ENCODE results near the gene ACP2.
"Not testable (repeated sequence)": the region's sequence is repeated elsewhere in the genome, so short reads cannot be mapped to it uniquely, and the experiment has no call there.

Gene ACP2

GRCh38 chr11:47204637-47204989 lies 44.0 kb downstream of the ACP2 start:
- no peak for DNase-seq (ENCODE audit: low spot score)

GRCh38 chr11:47202576-47202975 lies 46.0 kb downstream of the ACP2 start:
- no peak for DNase-seq (ENCODE audit: low spot score)

- no peak for DNase-seq (ENCODE audit: low spot score)
Measured at GRCh38 chr11:47201015-47201414, 47.6 kb downstream of the ACP2 start.

- DNase-seq (ENCODE audit: low spot score), result not testable (repeated sequence)
Measured at GRCh38 chr11:47198161-47198560, 50.5 kb downstream of the ACP2 start.

GRCh38 chr11:47192111-47192510 lies 56.5 kb downstream of the ACP2 start:
- DNase-seq (ENCODE audit: low spot score), result no peak

GRCh38 chr11:47191137-47191536 lies 57.5 kb downstream of the ACP2 start:
- not testable (repeated sequence) for DNase-seq (ENCODE audit: low spot score)
